Liver (tissue), 9 donors: ENCODE measurements around the gene POFUT2. TPM values are rescaled to one million over a fixed set of nuclear protein-coding genes. Genes with fewer than 3 reads are reported as not detected.

Experiments
- DNase-seq: peaks from one replicate; pipeline ENCODE4 v3.0.0-alpha.2; 2017; ENCODE audit warnings: low spot score
- H3K27ac ChIP-seq, 2 donors: one replicate each; pipeline ENCODE4 v1.7.0; 2013; ENCODE audit warnings: inconsistent platforms in 2 of 2, low read length in 2 of 2, control low read depth in 1 of 2, low read depth in 1 of 2, mild to moderate bottlenecking in 1 of 2
- H3K27me3 ChIP-seq, 4 donors: one replicate each; pipeline versions ENCODE4 v1.6.1 to v1.7.0; 2013; ENCODE audit warnings: low read length in 3 of 4, inconsistent platforms in 1 of 4, mild to moderate bottlenecking in 1 of 4, moderate library complexity in 1 of 4; ENCODE audit not compliant: control insufficient read depth in 4 of 4, insufficient read depth in 4 of 4
- H3K36me3 ChIP-seq, 4 donors: one replicate each; pipeline versions ENCODE4 v1.6.1 to v1.7.0; 2013; ENCODE audit warnings: low read length in 3 of 4, mild to moderate bottlenecking in 3 of 4, low read depth in 1 of 4, moderate library complexity in 1 of 4; ENCODE audit not compliant: control insufficient read depth in 4 of 4, insufficient read depth in 3 of 4
- H3K4me1 ChIP-seq, 4 donors: one replicate each; pipeline versions ENCODE4 v1.6.1 to v1.7.0; 2013; ENCODE audit warnings: low read length in 3 of 4, mild to moderate bottlenecking in 3 of 4, moderate library complexity in 1 of 4; ENCODE audit not compliant: control insufficient read depth in 4 of 4, insufficient read depth in 4 of 4
- H3K4me3 ChIP-seq, 3 donors: one replicate each; pipeline versions ENCODE4 v1.6.1 to v1.7.0; 2013; ENCODE audit warnings: low read length in 3 of 3, control low read depth in 1 of 3, low read depth in 1 of 3, mild to moderate bottlenecking in 1 of 3
- H3K9ac ChIP-seq, 2 donors: one replicate each; pipeline ENCODE4 v1.7.0; 2013; ENCODE audit warnings: low read length in 2 of 2, mild to moderate bottlenecking in 2 of 2, moderate library complexity in 2 of 2, control low read depth in 1 of 2, low read depth in 1 of 2
- H3K9me3 ChIP-seq, 4 donors: one replicate each; pipeline versions ENCODE4 v1.6.1 to v1.7.0; 2013; ENCODE audit warnings: low read length in 3 of 4; ENCODE audit not compliant: control insufficient read depth in 4 of 4
- ATF3 ChIP-seq: IDR thresholded peaks from 2 replicates; pipeline ENCODE4 v1.6.1; 2016; ENCODE audit warnings: antibody characterized with exemption
- CTCF ChIP-seq: fragments of 150-350 bp; IDR thresholded peaks from 2 replicates; pipeline ENCODE4 v1.5.1; 2017; ENCODE audit warnings: improper control_type of control experiment, low read depth, low read length; ENCODE audit not compliant: missing input control
- EGR1 ChIP-seq, 2 donors: IDR thresholded peaks; 2 replicates each; pipeline ENCODE4 v1.6.1; 2016 to 2018; ENCODE audit warnings: antibody characterized with exemption in 2 of 2, low read depth in 2 of 2
- FOXA1 ChIP-seq: IDR thresholded peaks from 2 replicates; pipeline ENCODE4 v1.6.1; 2016; ENCODE audit warnings: antibody characterized with exemption
- FOXA2 ChIP-seq: IDR thresholded peaks from 2 replicates; pipeline ENCODE4 v1.6.1; 2016; ENCODE audit warnings: antibody characterized with exemption
- GABPA ChIP-seq, 2 donors: IDR thresholded peaks in 1 of 2; conservative IDR thresholded peaks in 1 of 2; 2 replicates each; pipeline ENCODE4 v1.6.1; 2016; ENCODE audit warnings: antibody characterized with exemption in 2 of 2, mild to moderate bottlenecking in 1 of 2, moderate library complexity in 1 of 2
- HNF4A ChIP-seq, 2 donors: conservative IDR thresholded peaks; 2 replicates each; pipeline ENCODE4 v1.6.1; 2016; ENCODE audit warnings: antibody characterized with exemption in 2 of 2, mild to moderate bottlenecking in 2 of 2
- HNF4G ChIP-seq: IDR thresholded peaks from 2 replicates; pipeline ENCODE4 v1.6.1; 2016; ENCODE audit warnings: antibody characterized with exemption
- JUND ChIP-seq, 2 donors: IDR thresholded peaks; 2 replicates each; pipeline ENCODE4 v1.6.1; 2016; ENCODE audit warnings: antibody characterized with exemption in 2 of 2
- NR2F2 ChIP-seq: IDR thresholded peaks from 2 replicates; pipeline ENCODE4 v1.6.1; 2016; ENCODE audit warnings: antibody characterized with exemption
- RAD21 ChIP-seq, 2 donors: IDR thresholded peaks; 2 replicates each; pipeline ENCODE4 v1.6.1; 2016; ENCODE audit warnings: antibody characterized with exemption in 2 of 2, mild to moderate bottlenecking in 2 of 2
- SP1 ChIP-seq: IDR thresholded peaks from 2 replicates; pipeline ENCODE4 v1.6.1; 2018; ENCODE audit warnings: antibody characterized with exemption, mild to moderate bottlenecking
- TAF1 ChIP-seq: conservative IDR thresholded peaks from 2 replicates; pipeline ENCODE4 v1.6.1; 2016; ENCODE audit warnings: antibody characterized with exemption, mild to moderate bottlenecking
- YY1 ChIP-seq: IDR thresholded peaks from 2 replicates; pipeline ENCODE4 v1.6.1; 2016; ENCODE audit warnings: antibody characterized with exemption, mild to moderate bottlenecking
- ZBTB33 ChIP-seq: IDR thresholded peaks from 2 replicates; pipeline ENCODE4 v1.6.1; 2016; ENCODE audit warnings: antibody characterized with exemption
- WGBS: extraction: QIAGEN DNeasy Blood & Tissue Kit; methylation state at CpG from one replicate; pipeline ENCODE4 v1.1.7; 2013; 5-methylcytosine and 5-hydroxymethylcytosine counted together
- polyA plus RNA-seq, 2 donors: library from polyadenylated mRNA; stranded (reverse) in 1 of 2; unstranded in 1 of 2; fragments of 200-250 nt in 1 of 2; fragments of >200 nt in 1 of 2; fragmentation: Nextera tagmentation in 1 of 2; extraction: Ambion mirVana in 1 of 2; gene quantifications; one replicate each; pipeline versions ENCODE4 v1.2.1 to v1.2.3, GENCODE V29; 2013 to 2015
- total RNA-seq, 2 donors: library from RNA; depleted of rRNA; stranded (reverse); fragments of >200 nt; gene quantifications; one replicate each; pipeline ENCODE4 v1.2.3, GENCODE V29; 2014
- TF ChIP-seq, protein P1 (sequence below): IDR thresholded peaks from 2 replicates; pipeline ENCODE4 v1.6.1; 2016; ENCODE audit warnings: antibody characterized with exemption, mild to moderate bottlenecking
- TF ChIP-seq, protein P2 (sequence below): IDR thresholded peaks from 2 replicates; pipeline ENCODE4 v1.6.1; 2016; ENCODE audit warnings: antibody characterized with exemption
- donor health status: healthy.
- donor health status: healthy.
- donor health status: healthy.
- donor health status: healthy.
- donor health status: healthy.

The POFUT2 gene
- total and polyA plus RNA-seq, 4 donors, result 3.3 to 15.6 (median 7.9) TPM

DNA sequence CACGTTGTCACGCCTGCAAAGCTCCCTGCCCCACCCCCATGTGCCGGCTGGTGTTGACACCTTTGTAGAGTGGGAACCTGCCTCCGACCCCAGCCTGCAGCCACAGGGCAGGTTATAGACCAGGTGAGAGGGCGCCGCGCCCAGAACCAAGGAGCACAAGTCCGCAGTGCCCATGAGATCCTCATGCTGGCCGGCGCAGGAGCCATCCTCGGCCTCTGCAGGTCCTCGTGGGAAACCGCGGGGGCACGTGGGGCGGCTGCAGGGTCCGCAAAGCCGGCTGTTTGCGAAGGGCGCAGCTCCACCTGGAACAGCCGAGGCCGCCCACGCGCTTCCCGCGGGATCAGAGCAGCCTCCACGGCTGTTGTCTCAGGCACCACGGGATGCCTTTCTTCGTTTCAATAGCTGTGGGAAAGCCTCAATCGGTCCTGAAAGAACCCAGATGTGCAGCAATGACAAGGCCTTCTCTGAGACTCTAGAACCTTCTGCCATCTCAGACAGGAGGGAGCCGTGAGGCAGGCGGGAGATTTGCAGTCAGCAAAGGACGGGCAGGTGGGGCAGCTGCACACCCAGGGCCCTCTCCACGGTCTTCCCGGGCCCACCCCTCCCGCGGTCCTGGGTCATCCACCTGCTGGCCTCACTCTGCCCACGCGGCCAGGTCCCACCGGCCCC is 29.9 kb downstream of the POFUT2 start:
- DNase-seq, result no peak
- no peak overlapping the region for H3K27ac ChIP-seq
- no peak for TF ChIP-seq EGR1 (IDR thresholded peaks at IDR 0.05; ENCODE audit: low read depth in 2 of 2)
- no peak for TF ChIP-seq ZBTB33
- TF ChIP-seq JUND (IDR thresholded peaks at IDR 0.05), result no peak
- TF ChIP-seq, protein P1, sequence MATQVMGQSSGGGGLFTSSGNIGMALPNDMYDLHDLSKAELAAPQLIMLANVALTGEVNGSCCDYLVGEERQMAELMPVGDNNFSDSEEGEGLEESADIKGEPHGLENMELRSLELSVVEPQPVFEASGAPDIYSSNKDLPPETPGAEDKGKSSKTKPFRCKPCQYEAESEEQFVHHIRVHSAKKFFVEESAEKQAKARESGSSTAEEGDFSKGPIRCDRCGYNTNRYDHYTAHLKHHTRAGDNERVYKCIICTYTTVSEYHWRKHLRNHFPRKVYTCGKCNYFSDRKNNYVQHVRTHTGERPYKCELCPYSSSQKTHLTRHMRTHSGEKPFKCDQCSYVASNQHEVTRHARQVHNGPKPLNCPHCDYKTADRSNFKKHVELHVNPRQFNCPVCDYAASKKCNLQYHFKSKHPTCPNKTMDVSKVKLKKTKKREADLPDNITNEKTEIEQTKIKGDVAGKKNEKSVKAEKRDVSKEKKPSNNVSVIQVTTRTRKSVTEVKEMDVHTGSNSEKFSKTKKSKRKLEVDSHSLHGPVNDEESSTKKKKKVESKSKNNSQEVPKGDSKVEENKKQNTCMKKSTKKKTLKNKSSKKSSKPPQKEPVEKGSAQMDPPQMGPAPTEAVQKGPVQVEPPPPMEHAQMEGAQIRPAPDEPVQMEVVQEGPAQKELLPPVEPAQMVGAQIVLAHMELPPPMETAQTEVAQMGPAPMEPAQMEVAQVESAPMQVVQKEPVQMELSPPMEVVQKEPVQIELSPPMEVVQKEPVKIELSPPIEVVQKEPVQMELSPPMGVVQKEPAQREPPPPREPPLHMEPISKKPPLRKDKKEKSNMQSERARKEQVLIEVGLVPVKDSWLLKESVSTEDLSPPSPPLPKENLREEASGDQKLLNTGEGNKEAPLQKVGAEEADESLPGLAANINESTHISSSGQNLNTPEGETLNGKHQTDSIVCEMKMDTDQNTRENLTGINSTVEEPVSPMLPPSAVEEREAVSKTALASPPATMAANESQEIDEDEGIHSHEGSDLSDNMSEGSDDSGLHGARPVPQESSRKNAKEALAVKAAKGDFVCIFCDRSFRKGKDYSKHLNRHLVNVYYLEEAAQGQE, result no peak
- no peak for TF ChIP-seq FOXA1
- TF ChIP-seq HNF4G, result no peak
- no peak for TF ChIP-seq ATF3
- TF ChIP-seq GABPA (IDR thresholded peaks at IDR 0.05 in 1 of 2, conservative IDR thresholded peaks at IDR 0.05 in 1 of 2), result no peak
- no peak for TF ChIP-seq RAD21 (IDR thresholded peaks at IDR 0.05)
- TF ChIP-seq SP1, result no peak
- TF ChIP-seq, protein P2, sequence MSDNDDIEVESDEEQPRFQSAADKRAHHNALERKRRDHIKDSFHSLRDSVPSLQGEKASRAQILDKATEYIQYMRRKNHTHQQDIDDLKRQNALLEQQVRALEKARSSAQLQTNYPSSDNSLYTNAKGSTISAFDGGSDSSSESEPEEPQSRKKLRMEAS, result no peak
- TF ChIP-seq HNF4A (conservative IDR thresholded peaks at IDR 0.05), result no peak
- no peak for TF ChIP-seq NR2F2
- no peaks in the 10 kb centered on the region for H3K9me3 ChIP-seq
- no peak overlapping the region for H3K9ac ChIP-seq
- no peaks in the 10 kb centered on the region for H3K36me3 ChIP-seq
- H3K4me3 ChIP-seq, result no peak overlapping the region
- H3K27me3 ChIP-seq, result no peaks in the 10 kb centered on the region
- H3K4me1 ChIP-seq, result peaks cover 2 to 10% (median 8%) of the 10 kb centered on the region in 4 donors
- 72% methylated on average over 40 of the region's 40 CpGs for WGBS

DNA sequence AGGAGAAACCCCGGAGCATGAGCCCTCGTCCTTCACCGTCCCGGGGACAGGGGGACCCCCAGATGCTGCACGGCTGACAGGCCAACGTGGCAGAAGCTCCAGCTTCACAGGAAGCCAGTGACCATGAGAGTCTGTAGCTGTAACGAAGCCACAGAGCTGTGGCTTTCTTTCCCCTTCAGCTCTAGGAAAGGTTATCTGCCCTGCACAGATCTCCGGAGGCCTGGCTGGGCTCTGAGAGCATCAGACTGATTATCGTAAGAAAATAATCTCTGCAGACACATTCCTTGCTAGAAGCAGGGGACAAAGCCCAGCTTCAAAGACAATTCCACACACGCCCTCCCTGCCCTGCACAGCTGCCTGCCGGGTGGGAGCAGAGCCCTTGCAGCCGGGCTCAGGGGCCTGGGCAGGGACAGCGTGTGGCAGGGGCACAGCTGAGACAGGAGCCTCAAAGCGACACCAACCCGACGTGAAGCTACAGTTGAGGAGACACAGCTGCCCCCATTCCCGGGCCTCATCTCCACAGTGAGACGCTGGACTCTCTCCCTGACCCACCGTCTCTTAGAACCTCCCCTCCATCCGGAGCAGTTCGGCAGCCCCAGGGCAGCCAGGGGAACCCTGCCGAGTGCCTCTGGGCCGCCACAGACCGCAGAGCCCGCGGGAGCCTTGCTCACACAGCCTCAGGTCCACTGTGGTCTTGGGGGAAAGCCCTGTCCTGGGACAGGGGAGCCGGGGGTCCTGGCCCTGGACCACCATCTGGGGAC is 30.6 kb downstream of the POFUT2 start:
- WGBS, result 63% methylated on average over 27 of the region's 27 CpGs
- Histone ChIP-seq H3K36me3 (no peaks in the 10 kb centered on the region), H3K4me1 (peaks cover under 1 to 4% (median 3%) of the 10 kb centered on the region in 4 donors), H3K27ac (no peak overlapping the region), H3K9me3 (no peaks in the 10 kb centered on the region), H3K9ac (no peak overlapping the region), H3K4me3 (no peak overlapping the region), H3K27me3 (no peaks in the 10 kb centered on the region)
- no peak for TF ChIP-seq SP1
- TF ChIP-seq JUND (IDR thresholded peaks at IDR 0.05), result no peak
- no peak for TF ChIP-seq NR2F2
- TF ChIP-seq RAD21 (IDR thresholded peaks at IDR 0.05), result no peak
- TF ChIP-seq GABPA (IDR thresholded peaks at IDR 0.05 in 1 of 2, conservative IDR thresholded peaks at IDR 0.05 in 1 of 2), result no peak
- no peak for TF ChIP-seq HNF4A (conservative IDR thresholded peaks at IDR 0.05)
- no peak for TF ChIP-seq EGR1 (IDR thresholded peaks at IDR 0.05; ENCODE audit: low read depth in 2 of 2)
- no peak for TF ChIP-seq CTCF
- no peak for TF ChIP-seq TAF1
- no peak for TF ChIP-seq YY1
- no peak for TF ChIP-seq FOXA2
- peak; percentile 33 for DNase-seq
